Activated CD4-positive, CD25-positive, alpha-beta regulatory T cell (primary cell): ENCODE data around the gene CACTIN.

Source experiments
- DNase-seq, 4 experiments: peaks; one replicate each; lab custom pipeline; 2025; lab: John Stamatoyannopoulos, UW

CACTIN gene

GRCh38 chr19:3563709-3564524 is 62.7 kb downstream of the CACTIN start:
- no peak for DNase-seq
